Fibroblast of lung (primary cell): ENCODE results near the gene TRIM38.

ENCODE experiments used
- EZH2 ChIP-seq: IDR thresholded peaks from 2 replicates; pipeline ENCODE4 v1.5.1; 2012; ENCODE audit warnings: low read length, control low read depth, mild to moderate bottlenecking; ENCODE audit errors: missing control alignments
- TF ChIP-seq, protein P1 (sequence below), 2 donors: IDR thresholded peaks in 1 of 2; conservative IDR thresholded peaks in 1 of 2; 1 replicate in 1 of 2; 2 replicates in 1 of 2; pipeline ENCODE4 v1.5.1; 2011 to 2012; ENCODE audit warnings: low read length in 2 of 2, control low read depth in 1 of 2, inconsistent platforms in 1 of 2, low read depth in 1 of 2, mild to moderate bottlenecking in 1 of 2

DNA sequence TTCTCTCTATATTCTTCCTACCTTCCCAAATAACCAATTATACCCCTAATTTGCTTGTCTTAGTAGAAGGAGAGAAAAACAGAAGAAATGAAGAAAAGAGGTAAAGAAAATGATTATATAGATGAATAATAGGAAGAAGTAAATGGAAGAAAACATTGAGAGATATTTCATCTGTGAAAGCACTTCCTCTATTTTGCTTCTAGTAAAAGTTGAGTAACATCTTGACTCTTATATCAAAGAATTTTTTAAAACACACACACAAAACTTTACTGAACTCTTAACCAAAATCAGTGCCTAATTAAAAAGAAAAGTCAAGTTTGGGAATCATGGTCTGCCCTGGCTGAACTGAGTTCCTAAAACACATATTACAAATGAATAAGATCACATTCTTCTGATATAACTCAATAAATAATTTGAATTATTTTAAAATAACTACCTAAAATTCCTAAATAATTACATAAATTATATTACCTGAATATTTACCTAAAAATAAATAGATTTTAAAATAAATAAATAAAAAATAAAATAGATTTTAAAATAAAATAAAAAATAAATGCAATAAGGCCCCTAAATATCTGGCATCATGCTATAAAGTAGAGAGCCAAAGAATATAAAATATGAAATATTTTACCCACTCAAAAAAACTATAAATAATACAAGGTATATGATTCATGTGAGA, 40.9 kb upstream of the TRIM38 start:
- TF ChIP-seq, protein P1, sequence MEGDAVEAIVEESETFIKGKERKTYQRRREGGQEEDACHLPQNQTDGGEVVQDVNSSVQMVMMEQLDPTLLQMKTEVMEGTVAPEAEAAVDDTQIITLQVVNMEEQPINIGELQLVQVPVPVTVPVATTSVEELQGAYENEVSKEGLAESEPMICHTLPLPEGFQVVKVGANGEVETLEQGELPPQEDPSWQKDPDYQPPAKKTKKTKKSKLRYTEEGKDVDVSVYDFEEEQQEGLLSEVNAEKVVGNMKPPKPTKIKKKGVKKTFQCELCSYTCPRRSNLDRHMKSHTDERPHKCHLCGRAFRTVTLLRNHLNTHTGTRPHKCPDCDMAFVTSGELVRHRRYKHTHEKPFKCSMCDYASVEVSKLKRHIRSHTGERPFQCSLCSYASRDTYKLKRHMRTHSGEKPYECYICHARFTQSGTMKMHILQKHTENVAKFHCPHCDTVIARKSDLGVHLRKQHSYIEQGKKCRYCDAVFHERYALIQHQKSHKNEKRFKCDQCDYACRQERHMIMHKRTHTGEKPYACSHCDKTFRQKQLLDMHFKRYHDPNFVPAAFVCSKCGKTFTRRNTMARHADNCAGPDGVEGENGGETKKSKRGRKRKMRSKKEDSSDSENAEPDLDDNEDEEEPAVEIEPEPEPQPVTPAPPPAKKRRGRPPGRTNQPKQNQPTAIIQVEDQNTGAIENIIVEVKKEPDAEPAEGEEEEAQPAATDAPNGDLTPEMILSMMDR (conservative IDR thresholded peaks at IDR 0.05 in 1 of 2, IDR thresholded peaks at IDR 0.05 in 1 of 2; ENCODE audit: low read depth in 1 of 2, low read length in 2 of 2): no peak
- TF ChIP-seq EZH2: no peak
